HG03159 (cell line): ENCODE results near the gene SLAMF7.
"Not testable (repeated sequence)": the region's sequence is repeated elsewhere in the genome, so short reads cannot be mapped to it uniquely, and the experiment has no call there.

Source experiments
- ATAC-seq: cut with Tn5 transposase; IDR thresholded peaks from one replicate; pipeline ENCODE4 v1.9.1; 2021; ENCODE audit warnings: mild to moderate bottlenecking, moderate library complexity; ENCODE audit not compliant: unreplicated experiment

Gene SLAMF7

GRCh38 chr1:160772331-160772730 lies 33.3 kb downstream of the SLAMF7 start:
- ATAC-seq, result no peak

- ATAC-seq, result no peak
Observed at GRCh38 chr1:160773093-160773492, 34.0 kb downstream of the SLAMF7 start.

- ATAC-seq, result no peak
Observed at GRCh38 chr1:160774886-160775719, 36.1 kb downstream of the SLAMF7 start.

- no peak for ATAC-seq
Observed at GRCh38 chr1:160776178-160776577, 37.1 kb downstream of the SLAMF7 start.

- ATAC-seq, result no peak
Observed at GRCh38 chr1:160777486-160778089, 38.5 kb downstream of the SLAMF7 start.

GRCh38 chr1:160778976-160779375 lies 39.9 kb downstream of the SLAMF7 start:
- no peak for ATAC-seq

GRCh38 chr1:160779626-160780397 lies 40.8 kb downstream of the SLAMF7 start:
- no peak for ATAC-seq

GRCh38 chr1:160780398-160780755 lies 41.3 kb downstream of the SLAMF7 start:
- ATAC-seq, result no peak

GRCh38 chr1:160781186-160781766 lies 42.2 kb downstream of the SLAMF7 start:
- no peak for ATAC-seq

- peak; percentile 83 for ATAC-seq
Observed at GRCh38 chr1:160781914-160782689, 43.1 kb downstream of the SLAMF7 start.

GRCh38 chr1:160782988-160783765 lies 44.1 kb downstream of the SLAMF7 start:
- ATAC-seq, result not testable (repeated sequence)

- ATAC-seq, result peak; percentile 29
Observed at GRCh38 chr1:160789051-160789701, 50.1 kb downstream of the SLAMF7 start.

- peak; percentile 76 for ATAC-seq
Observed at GRCh38 chr1:160789702-160790611, 50.9 kb downstream of the SLAMF7 start.

- ATAC-seq, result no peak
Observed at GRCh38 chr1:160794376-160794775, 55.3 kb downstream of the SLAMF7 start.

GRCh38 chr1:160795951-160796383 lies 56.9 kb downstream of the SLAMF7 start, which contains the start of gene LY9:
TSS of gene LY9 (plus strand) at chr1:160796174. CDS start at chr1:160796188, 14 bp downstream.
- ATAC-seq, result peak; percentile 77

- ATAC-seq, result no peak
Observed at GRCh38 chr1:160797271-160797709, 58.2 kb downstream of the SLAMF7 start.

GRCh38 chr1:160797861-160798273 lies 58.8 kb downstream of the SLAMF7 start:
- ATAC-seq, result no peak

- ATAC-seq, result no peak
Observed at GRCh38 chr1:160798439-160798838, 59.4 kb downstream of the SLAMF7 start.
